Colonic mucosa (tissue), 4 donors: ENCODE data around the gene PASK. TPM values are rescaled to one million over a fixed set of nuclear protein-coding genes. Genes with fewer than 3 reads are reported as not detected.

Experiments
- DNase-seq: peaks from one replicate; pipeline ENCODE4 v3.0.0-alpha.2; 2020
- H3K27ac ChIP-seq: fragments of 200-600 bp; one replicate; pipeline ENCODE4 v1.8.0; 2021
- H3K27me3 ChIP-seq: fragments of 200-600 bp; one replicate; pipeline ENCODE4 v1.8.0; 2021
- H3K36me3 ChIP-seq: fragments of 200-600 bp; one replicate; pipeline ENCODE4 v1.8.0; 2021
- H3K4me1 ChIP-seq: fragments of 200-600 bp; one replicate; pipeline ENCODE4 v1.8.0; 2021; ENCODE audit warnings: mild to moderate bottlenecking
- H3K4me3 ChIP-seq: fragments of 200-600 bp; one replicate; pipeline ENCODE4 v1.8.0; 2021
- H3K9ac ChIP-seq, 2 donors: one replicate each; pipeline ENCODE4 v1.7.0; 2013; ENCODE audit warnings: control low read depth in 2 of 2, low read depth in 2 of 2, low read length in 2 of 2
- H3K9me3 ChIP-seq: fragments of 200-600 bp; one replicate; pipeline ENCODE4 v1.8.0; 2021
- CTCF ChIP-seq: fragments of 200-600 bp; IDR thresholded peaks from one replicate; pipeline ENCODE4 v1.8.0; 2022; ENCODE audit warnings: antibody characterized with exemption, mild to moderate bottlenecking
- intact Hi-C: fragments of 100-400 bp; cut with DNase I; formaldehyde crosslinking; loops from one replicate; pipeline ENCODE4 v1.14.1; 2022
- total RNA-seq, 2 donors: library from RNA; stranded (reverse); fragmentation: NEBNext Ultra II Directional in 1 of 2; extraction: Animal tissue kit (Norgen Biotek cat#: 25700) in 1 of 2; gene quantifications; one replicate each; pipeline ENCODE4 v1.2.1, GENCODE V29; 2021
- donor health status: healthy.
- donor health status: DM: no; HTN: no; CAD: no.
- donor health status: DM: no; HTN: no; CAD: no.

The PASK gene
- total RNA-seq, 2 donors from 2014 or later, result 5.6 to 39.2 TPM

GRCh38 chr2:241179899-241180298 is 30.6 kb upstream of the PASK start:
- no peak overlapping the region for H3K4me3 ChIP-seq
- H3K9ac ChIP-seq, result no peak overlapping the region
- intact Hi-C loops, result no loop called here
- no peaks in the 10 kb centered on the region for H3K27me3 ChIP-seq
- H3K9me3 ChIP-seq, result no peaks in the 10 kb centered on the region
- no peak for DNase-seq
- no peaks in the 10 kb centered on the region for H3K4me1 ChIP-seq
- H3K36me3 ChIP-seq, result no peaks in the 10 kb centered on the region
- no peak for TF ChIP-seq CTCF
- H3K27ac ChIP-seq, result no peak overlapping the region

- intact Hi-C loops, result no loop called here
- no peak overlapping the region for H3K27ac ChIP-seq
Observed at GRCh38 chr2:241178961-241179360, 29.7 kb upstream of the PASK start.

GRCh38 chr2:241177526-241178334 is 28.5 kb upstream of the PASK start:
- no peaks in the 10 kb centered on the region for H3K36me3 ChIP-seq
- H3K9me3 ChIP-seq, result no peaks in the 10 kb centered on the region
- no peak for TF ChIP-seq CTCF
- no peaks in the 10 kb centered on the region for H3K4me1 ChIP-seq
- no peak overlapping the region for H3K9ac ChIP-seq
- H3K4me3 ChIP-seq, result no peak overlapping the region
- intact Hi-C loops, result no loop called here
- no peak for DNase-seq
- H3K27ac ChIP-seq, result no peak overlapping the region
- H3K27me3 ChIP-seq, result no peaks in the 10 kb centered on the region

More at GRCh38 chr2:241178961-241179360, 29.7 kb upstream of the PASK start:
- Histone ChIP-seq H3K27me3 (no peaks in the 10 kb centered on the region), H3K36me3 (no peaks in the 10 kb centered on the region), H3K9me3 (no peaks in the 10 kb centered on the region), H3K9ac (no peak overlapping the region), H3K4me1 (no peaks in the 10 kb centered on the region), H3K4me3 (no peak overlapping the region)
- no peak for DNase-seq
- no peak for TF ChIP-seq CTCF

GRCh38 chr2:241173557-241173956 is 24.3 kb upstream of the PASK start:
- DNase-seq, result no peak
- no peak overlapping the region for H3K4me3 ChIP-seq
- no peaks in the 10 kb centered on the region for H3K9me3 ChIP-seq
- intact Hi-C loops, result no loop called here
- no peaks in the 10 kb centered on the region for H3K36me3 ChIP-seq
- H3K27me3 ChIP-seq, result no peaks in the 10 kb centered on the region
- H3K9ac ChIP-seq, result no peak overlapping the region
- no peaks in the 10 kb centered on the region for H3K4me1 ChIP-seq
- no peak overlapping the region for H3K27ac ChIP-seq
- TF ChIP-seq CTCF, result no peak

GRCh38 chr2:241168366-241168765 is 19.1 kb upstream of the PASK start:
- H3K36me3 ChIP-seq, result peaks cover 5% of the 10 kb centered on the region
- no peak overlapping the region for H3K9ac ChIP-seq
- no peak for TF ChIP-seq CTCF
- no peaks in the 10 kb centered on the region for H3K4me1 ChIP-seq
- no peaks in the 10 kb centered on the region for H3K9me3 ChIP-seq
- DNase-seq, result no peak
- intact Hi-C loops, result no loop called here
- H3K4me3 ChIP-seq, result no peak overlapping the region
- no peaks in the 10 kb centered on the region for H3K27me3 ChIP-seq
- no peak overlapping the region for H3K27ac ChIP-seq
